Endodermal cell (in vitro differentiated cells): ENCODE results near the gene HSFX3. TPM values are rescaled to one million over a fixed set of nuclear protein-coding genes. Genes with fewer than 3 reads are reported as not detected.
"Not testable (repeated sequence)": the region's sequence is repeated elsewhere in the genome, so short reads cannot be mapped to it uniquely, and the experiment has no call there.

Experiments used
- DNase-seq: peaks from one replicate; pipeline ENCODE4 v3.0.0-alpha.2; 2017
- H3K27ac ChIP-seq: 2 replicates; pipeline ENCODE4 v1.5.1; 2013; ENCODE audit warnings: mild to moderate bottlenecking, low read depth, low read length, moderate library complexity
- H3K27me3 ChIP-seq: 2 replicates; pipeline ENCODE4 v1.6.1; 2013; ENCODE audit warnings: mild to moderate bottlenecking, low read length, moderate library complexity; ENCODE audit not compliant: insufficient read depth, control insufficient read depth, poor library complexity, severe bottlenecking
- H3K36me3 ChIP-seq: 2 replicates; pipeline ENCODE4 v1.7.0; 2013; ENCODE audit warnings: mild to moderate bottlenecking, low read length, moderate library complexity; ENCODE audit not compliant: control insufficient read depth, insufficient read depth
- H3K4me1 ChIP-seq: one replicate; pipeline ENCODE4 v1.7.0; 2013; ENCODE audit warnings: low read length; ENCODE audit not compliant: control insufficient read depth, insufficient read depth
- H3K4me3 ChIP-seq: 2 replicates; pipeline ENCODE4 v1.5.1; 2013; ENCODE audit warnings: mild to moderate bottlenecking, low read length, moderate library complexity
- H3K9ac ChIP-seq: 2 replicates; pipeline ENCODE4 v1.6.1; 2013; ENCODE audit warnings: mild to moderate bottlenecking, low read length, moderate library complexity; ENCODE audit not compliant: poor library complexity, severe bottlenecking; ENCODE audit errors: extremely low read depth
- H3K9me3 ChIP-seq: 2 replicates; pipeline ENCODE4 v1.6.1; 2013; ENCODE audit warnings: mild to moderate bottlenecking, low read length, moderate library complexity; ENCODE audit not compliant: control insufficient read depth
- H3K27ac Mint-ChIP-seq: 2 replicates; pipeline ENCODE4 v1.8.0; 2020; ENCODE audit warnings: mixed read lengths
- H3K27me3 Mint-ChIP-seq: 2 replicates; pipeline ENCODE4 v1.8.0; 2021; ENCODE audit warnings: mild to moderate bottlenecking, mixed read lengths; ENCODE audit not compliant: insufficient read depth
- H3K36me3 Mint-ChIP-seq: 2 replicates; pipeline ENCODE4 v1.8.0; 2020; ENCODE audit warnings: low read depth, mixed read lengths
- H3K4me1 Mint-ChIP-seq: 2 replicates; pipeline ENCODE4 v1.8.0; 2020; ENCODE audit warnings: mixed read lengths
- H3K4me3 Mint-ChIP-seq: 2 replicates; pipeline ENCODE4 v1.8.0; 2020; ENCODE audit warnings: mild to moderate bottlenecking, moderate library complexity, mixed read lengths
- H3K9me3 Mint-ChIP-seq: 2 replicates; pipeline ENCODE4 v1.8.0; 2020; ENCODE audit warnings: mild to moderate bottlenecking, mixed read lengths
- WGBS, 2 experiments: methylation state at CpG; one replicate each; pipeline versions ENCODE4 v1.1.5 to v1.1.7; 2013; ENCODE audit warnings: missing lambda C conversion rate in 2 of 2, mixed read lengths in 1 of 2; ENCODE audit not compliant: insufficient coverage in 1 of 2, insufficient read length in 1 of 2; 5-methylcytosine and 5-hydroxymethylcytosine counted together
- total RNA-seq, 2 donors: library from RNA; stranded (reverse); fragmentation: NEBNext Ultra II Directional in 1 of 2; extraction: Animal tissue kit (Norgen Biotek cat#: 25700) in 1 of 2; gene quantifications; 2 replicates in 1 of 2; 3 replicates in 1 of 2; pipeline ENCODE4 v1.2.1, GENCODE V29; 2021
- TF ChIP-seq, protein P1 (sequence below): fragments of 200-600 bp; sonication (generic); conservative IDR thresholded peaks from 2 replicates; pipeline ENCODE4 v1.5.0; 2021; ENCODE audit warnings: antibody characterized with exemption, mild to moderate bottlenecking

HSFX3 gene
- total RNA-seq, 2 donors from 2014 or later: not detected

DNA sequence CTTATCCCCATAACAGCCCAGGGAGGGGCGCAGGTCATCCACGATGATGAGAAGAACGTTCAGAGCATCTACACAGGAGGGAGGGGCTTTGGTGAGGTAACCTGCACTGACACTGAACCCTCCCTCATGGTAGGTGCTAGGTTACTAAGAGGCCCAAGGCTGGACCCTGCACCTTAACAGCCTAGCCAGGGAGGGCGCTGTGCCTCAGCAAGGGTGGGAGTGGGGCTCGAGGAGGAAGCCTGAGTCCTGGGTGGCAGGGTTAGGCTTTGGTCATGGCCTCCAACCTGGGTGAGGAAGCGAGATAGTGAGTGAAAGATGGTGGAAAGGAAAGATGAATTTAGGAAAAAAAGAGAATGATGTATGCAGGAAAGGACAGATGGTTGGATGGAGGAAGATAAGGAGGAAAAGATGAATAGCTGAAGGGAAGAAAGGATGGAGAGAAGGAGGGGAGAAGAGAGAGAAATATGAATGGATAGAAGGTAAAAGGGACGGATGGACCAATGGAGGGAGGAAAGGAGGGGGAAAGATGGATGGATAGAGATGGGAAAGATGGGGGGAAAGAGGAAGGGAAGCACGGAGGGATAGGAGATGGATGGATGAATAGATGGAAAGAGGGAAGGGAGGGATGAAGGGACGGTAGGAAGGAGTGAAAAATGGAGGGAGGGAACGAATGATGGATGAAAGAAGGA is 45.4 kb downstream of the HSFX3 start:
- H3K4me1 ChIP-seq: no peaks in the 10 kb centered on the region
- Mint-ChIP-seq H3K9me3 (peaks cover 51% of the 10 kb centered on the region), H3K27me3 (peaks cover 2% of the 10 kb centered on the region), H3K36me3 (peaks cover 22% of the 10 kb centered on the region), H3K27ac (peak overlapping the region; percentile 24), H3K4me1 (peaks cover 2% of the 10 kb centered on the region), H3K4me3 (peak overlapping the region; percentile 65)
- peaks cover 19% of the 10 kb centered on the region for H3K36me3 ChIP-seq
- no peaks in the 10 kb centered on the region for H3K9me3 ChIP-seq
- TF ChIP-seq, protein P1, sequence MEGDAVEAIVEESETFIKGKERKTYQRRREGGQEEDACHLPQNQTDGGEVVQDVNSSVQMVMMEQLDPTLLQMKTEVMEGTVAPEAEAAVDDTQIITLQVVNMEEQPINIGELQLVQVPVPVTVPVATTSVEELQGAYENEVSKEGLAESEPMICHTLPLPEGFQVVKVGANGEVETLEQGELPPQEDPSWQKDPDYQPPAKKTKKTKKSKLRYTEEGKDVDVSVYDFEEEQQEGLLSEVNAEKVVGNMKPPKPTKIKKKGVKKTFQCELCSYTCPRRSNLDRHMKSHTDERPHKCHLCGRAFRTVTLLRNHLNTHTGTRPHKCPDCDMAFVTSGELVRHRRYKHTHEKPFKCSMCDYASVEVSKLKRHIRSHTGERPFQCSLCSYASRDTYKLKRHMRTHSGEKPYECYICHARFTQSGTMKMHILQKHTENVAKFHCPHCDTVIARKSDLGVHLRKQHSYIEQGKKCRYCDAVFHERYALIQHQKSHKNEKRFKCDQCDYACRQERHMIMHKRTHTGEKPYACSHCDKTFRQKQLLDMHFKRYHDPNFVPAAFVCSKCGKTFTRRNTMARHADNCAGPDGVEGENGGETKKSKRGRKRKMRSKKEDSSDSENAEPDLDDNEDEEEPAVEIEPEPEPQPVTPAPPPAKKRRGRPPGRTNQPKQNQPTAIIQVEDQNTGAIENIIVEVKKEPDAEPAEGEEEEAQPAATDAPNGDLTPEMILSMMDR: peak; percentile 66
- peak overlapping the region; percentile 85 for H3K4me3 ChIP-seq
- no peaks in the 10 kb centered on the region for H3K27me3 ChIP-seq
- peak overlapping the region; percentile 62 for H3K9ac ChIP-seq
- peak overlapping the region; percentile 66 for H3K27ac ChIP-seq
- peak; percentile 81 for DNase-seq
- WGBS, 2 experiments: 43 to 53% methylated on average over 3 to 8 of the region's 10 CpGs

DNA sequence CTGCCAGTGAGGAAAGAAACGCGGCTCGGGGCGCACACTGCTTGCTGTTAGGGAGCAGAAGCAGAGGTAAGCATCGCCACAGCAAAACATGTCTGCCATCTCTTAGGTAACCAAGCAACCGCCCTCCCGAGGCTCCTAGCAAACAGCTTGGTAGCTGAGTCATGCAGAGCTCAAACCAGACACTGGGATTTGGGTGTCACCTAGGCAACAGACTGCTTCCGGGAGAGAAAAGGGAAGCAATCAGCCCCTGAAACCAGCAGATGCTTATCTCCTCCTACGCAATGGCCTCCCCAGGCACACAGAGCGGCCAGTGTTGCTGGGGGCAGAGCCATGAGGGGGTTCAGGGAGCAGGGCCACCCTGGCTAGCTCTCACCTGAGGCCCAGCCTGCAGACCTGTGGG is 46.3 kb downstream of the HSFX3 start:
- not testable (repeated sequence) for H3K27me3 Mint-ChIP-seq, H3K4me3 Mint-ChIP-seq, H3K4me1 ChIP-seq, H3K27me3 ChIP-seq, H3K27ac ChIP-seq, H3K9me3 ChIP-seq, H3K27ac Mint-ChIP-seq, DNase-seq, H3K9ac ChIP-seq, H3K4me1 Mint-ChIP-seq, H3K4me3 ChIP-seq
- Mint-ChIP-seq H3K9me3 (peaks cover 43% of the 10 kb centered on the region), H3K36me3 (peaks cover 22% of the 10 kb centered on the region)
- H3K36me3 ChIP-seq: peaks cover 24% of the 10 kb centered on the region
- WGBS, 2 experiments: 79% methylated on average over 6 of the region's 10 CpGs; no CpG with 5 or more reads in 1 of the 2 experiments

DNA sequence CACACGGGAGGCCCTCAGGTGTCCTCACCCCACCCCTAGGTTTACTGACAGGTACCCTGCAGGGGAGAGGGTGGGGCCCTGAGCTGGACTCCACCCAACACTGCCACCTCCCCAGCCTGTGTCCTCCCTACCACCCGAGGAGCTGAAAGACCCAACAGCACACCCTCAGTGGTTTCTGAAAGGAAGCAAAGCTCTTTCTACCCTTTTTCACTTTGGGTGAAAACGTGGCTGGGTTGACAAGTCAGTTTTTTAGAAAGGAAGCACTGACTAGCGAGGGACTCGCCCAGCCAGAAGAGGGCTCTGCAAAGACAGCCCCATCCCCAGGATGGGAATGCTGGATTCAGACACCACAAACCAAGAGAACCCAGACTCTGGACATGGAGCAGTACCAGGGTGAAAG is 46.8 kb downstream of the HSFX3 start:
- WGBS, 2 experiments: 76% methylated on average over 3 of the region's 5 CpGs; no CpG with 5 or more reads in 1 of the 2 experiments
- H3K27me3 ChIP-seq, H3K9ac ChIP-seq, H3K27me3 Mint-ChIP-seq, H3K4me3 ChIP-seq, H3K27ac Mint-ChIP-seq, H3K9me3 ChIP-seq, H3K27ac ChIP-seq, DNase-seq, H3K4me3 Mint-ChIP-seq, H3K4me1 ChIP-seq, H3K4me1 Mint-ChIP-seq: not testable (repeated sequence)
- H3K36me3 ChIP-seq: peaks cover 28% of the 10 kb centered on the region
- Mint-ChIP-seq H3K9me3 (peaks cover 47% of the 10 kb centered on the region), H3K36me3 (peaks cover 22% of the 10 kb centered on the region)

DNA sequence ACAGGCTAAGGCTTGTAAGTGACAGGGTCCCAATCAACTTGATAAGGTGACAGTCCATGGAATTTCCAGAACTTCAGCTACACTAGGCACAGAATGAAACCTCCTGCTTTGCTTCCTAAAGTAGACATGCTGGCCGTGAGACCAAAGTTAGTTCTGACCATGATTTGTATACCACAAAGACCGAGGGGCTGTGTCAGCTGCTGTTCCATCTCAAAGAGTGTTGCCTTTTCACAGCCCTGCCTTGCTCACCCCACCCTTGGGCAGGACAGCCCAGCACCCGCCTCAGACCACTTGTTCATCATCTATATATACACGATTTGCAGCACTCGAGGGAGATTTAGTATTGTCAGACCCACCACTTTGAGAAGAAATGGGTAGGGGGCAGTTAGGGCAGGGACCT is 50.0 kb downstream of the HSFX3 start:
- Histone ChIP-seq H3K36me3 (peaks cover 56% of the 10 kb centered on the region), H3K27me3 (no peaks in the 10 kb centered on the region), H3K4me1 (no peaks in the 10 kb centered on the region), H3K9ac (no peak overlapping the region), H3K27ac (no peak overlapping the region), H3K4me3 (no peak overlapping the region), H3K9me3 (no peaks in the 10 kb centered on the region)
- Mint-ChIP-seq H3K27me3 (no peaks in the 10 kb centered on the region), H3K4me1 (peaks cover 2% of the 10 kb centered on the region), H3K9me3 (peaks cover 54% of the 10 kb centered on the region), H3K27ac (no peak overlapping the region), H3K36me3 (peaks cover 44% of the 10 kb centered on the region), H3K4me3 (no peak overlapping the region)
- TF ChIP-seq, protein P1: no peak
- no peak for DNase-seq
- WGBS, 2 experiments: 80 to 94% methylated on average over 1 to 5 of the region's 5 CpGs
